NT2/D1 (cell line): Measurements from ENCODE around the gene RHEBL1.

ENCODE experiments used
- YY1 ChIP-seq: IDR thresholded peaks from 2 replicates; pipeline ENCODE4 v1.6.1; 2011; ENCODE audit not compliant: insufficient read length, insufficient read depth
- ZNF274 ChIP-seq: IDR thresholded peaks from 2 replicates; pipeline ENCODE4 v1.6.1; 2011; ENCODE audit warnings: mild to moderate bottlenecking, low read depth, low read length

- TF ChIP-seq ZNF274: no peak
- no peak for TF ChIP-seq YY1
Measured at GRCh38 chr12:49055978-49056754, 13.6 kb downstream of the RHEBL1 start.
